H1 (cell line): ENCODE results near the gene KBTBD12. TPM values are rescaled to one million over a fixed set of nuclear protein-coding genes. Genes with fewer than 3 reads are reported as not detected.

Source experiments
- RAD21 ChIP-seq, 2 experiments: IDR thresholded peaks in 1 of 2; conservative IDR thresholded peaks in 1 of 2; 2 replicates each; pipeline ENCODE4 v1.6.1; 2011; ENCODE audit warnings: low read depth in 2 of 2, low read length in 2 of 2, improper control_type of control experiment in 1 of 2, inconsistent platforms in 1 of 2, mild to moderate bottlenecking in 1 of 2, moderate library complexity in 1 of 2
- TCF12 ChIP-seq: IDR thresholded peaks from 2 replicates; pipeline ENCODE4 v1.6.1; 2011; ENCODE audit warnings: low read depth, mild to moderate bottlenecking, low read length
- TEAD4 ChIP-seq: IDR thresholded peaks from 2 replicates; pipeline ENCODE4 v1.6.1; 2012; ENCODE audit warnings: low read depth, low read length, inconsistent platforms, mixed read lengths
- polyA plus RNA-seq, 7 experiments: library from polyadenylated mRNA; depleted of rRNA in 3 of 7; stranded (reverse) in 5 of 7; unstranded in 2 of 7; fragments of >200 nt in 5 of 7; fragments of 200-250 nt in 2 of 7; gene quantifications; 1 replicate in 5 of 7; 2 replicates in 1 of 7; 4 replicates in 1 of 7; pipeline versions ENCODE4 v1.2.1 to v1.2.3, GENCODE V29; 2011 to 2013; ENCODE audit warnings: missing spikeins in 2 of 7, mixed read lengths in 2 of 7
- total RNA-seq: library from RNA; stranded (reverse); fragmentation: NEBNext Ultra II Directional; extraction: Animal tissue kit (Norgen Biotek cat#: 25700); gene quantifications from 2 replicates; pipeline ENCODE4 v1.2.1, GENCODE V29; 2021
- TF ChIP-seq, protein P1 (sequence below), 3 experiments: IDR thresholded peaks; 1 replicate in 2 of 3; 2 replicates in 1 of 3; pipeline versions ENCODE4 v1.5.1 to v1.6.1; 2011; ENCODE audit warnings: low read length in 3 of 3, mild to moderate bottlenecking in 3 of 3, inconsistent platforms in 2 of 3, low read depth in 1 of 3, moderate library complexity in 1 of 3; ENCODE audit not compliant: insufficient read depth in 1 of 3; ENCODE audit errors: control extremely low read depth in 1 of 3

The KBTBD12 gene
- total and polyA plus RNA-seq, 2 of the 8 experiments (the other 6 are each of a cell fraction or from before 2014, with no cell fraction given) = 0.33 to 0.63 TPM

DNA sequence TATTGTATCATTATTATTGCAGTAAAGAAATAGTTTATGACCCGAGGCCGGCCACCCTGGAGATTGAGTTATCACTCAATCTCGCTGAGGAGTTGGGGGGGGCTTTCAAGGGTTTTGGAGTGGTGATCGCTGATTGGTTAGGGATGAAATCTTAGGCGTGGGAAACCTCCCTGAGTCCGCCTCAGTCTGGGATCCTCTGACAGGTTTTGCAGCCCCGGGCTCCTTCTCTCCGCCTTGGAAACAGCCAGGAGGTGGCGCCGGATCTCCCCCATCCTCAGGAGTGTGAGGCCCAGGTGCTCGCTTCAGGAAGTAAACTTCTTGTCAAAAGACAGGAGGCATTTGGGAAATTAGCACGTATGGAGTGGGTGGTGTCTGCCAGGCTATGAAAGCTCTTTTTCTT, 96.1 kb downstream of the KBTBD12 start (continued):
- TF ChIP-seq, protein P1, sequence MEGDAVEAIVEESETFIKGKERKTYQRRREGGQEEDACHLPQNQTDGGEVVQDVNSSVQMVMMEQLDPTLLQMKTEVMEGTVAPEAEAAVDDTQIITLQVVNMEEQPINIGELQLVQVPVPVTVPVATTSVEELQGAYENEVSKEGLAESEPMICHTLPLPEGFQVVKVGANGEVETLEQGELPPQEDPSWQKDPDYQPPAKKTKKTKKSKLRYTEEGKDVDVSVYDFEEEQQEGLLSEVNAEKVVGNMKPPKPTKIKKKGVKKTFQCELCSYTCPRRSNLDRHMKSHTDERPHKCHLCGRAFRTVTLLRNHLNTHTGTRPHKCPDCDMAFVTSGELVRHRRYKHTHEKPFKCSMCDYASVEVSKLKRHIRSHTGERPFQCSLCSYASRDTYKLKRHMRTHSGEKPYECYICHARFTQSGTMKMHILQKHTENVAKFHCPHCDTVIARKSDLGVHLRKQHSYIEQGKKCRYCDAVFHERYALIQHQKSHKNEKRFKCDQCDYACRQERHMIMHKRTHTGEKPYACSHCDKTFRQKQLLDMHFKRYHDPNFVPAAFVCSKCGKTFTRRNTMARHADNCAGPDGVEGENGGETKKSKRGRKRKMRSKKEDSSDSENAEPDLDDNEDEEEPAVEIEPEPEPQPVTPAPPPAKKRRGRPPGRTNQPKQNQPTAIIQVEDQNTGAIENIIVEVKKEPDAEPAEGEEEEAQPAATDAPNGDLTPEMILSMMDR (IDR thresholded peaks at IDR 0.05; ENCODE audit: control extremely low read depth in 1 of 3, insufficient read depth in 1 of 3, low read depth in 1 of 3, low read length in 3 of 3) = peak; percentile 61 to 81 (median 80)
- 0 out of 2 replicates have a peak, but pooled peaks have one; percentile 35 for TF ChIP-seq TCF12
- TF ChIP-seq RAD21 (IDR thresholded peaks at IDR 0.05 in 1 of 2, conservative IDR thresholded peaks at IDR 0.05 in 1 of 2; ENCODE audit: low read depth in 2 of 2, low read length in 2 of 2) = peak; percentile 65 to 75
- no peak for TF ChIP-seq TEAD4
